ENCODE measurements around the gene PMP22. TPM values are rescaled to one million over a fixed set of nuclear protein-coding genes. Genes with fewer than 3 reads are reported as not detected.

PMP22 gene
- total and polyA plus RNA-seq, 4 donors = 78.1 to 168 (median 138) TPM

DNA sequence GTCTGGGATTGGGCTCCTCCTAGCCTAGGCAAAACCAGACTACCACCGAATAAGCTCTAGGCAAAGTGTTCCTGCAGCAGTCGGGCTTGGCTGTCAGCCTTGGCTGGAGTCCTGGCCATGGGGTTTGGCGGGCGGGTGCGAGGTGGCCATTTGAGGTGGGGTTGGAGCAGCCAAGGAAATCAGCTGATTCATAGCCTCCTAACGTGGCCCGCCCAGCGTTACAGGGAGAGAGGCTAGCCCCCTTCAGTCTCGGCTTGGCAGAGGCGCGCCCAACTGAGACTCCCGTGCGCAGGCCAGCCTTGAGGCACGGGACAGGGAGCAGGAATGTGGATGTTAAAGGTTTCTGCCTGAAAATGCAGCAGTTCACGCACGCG is 1.9 kb downstream of the PMP22 start:
- peak; percentile 7 for ATAC-seq (ENCODE audit: insufficient read depth, low FRiP score)
- peaks cover 0 to 6% (median 3%) of the 10 kb centered on the region in 3 donors for H3K27me3 ChIP-seq (ENCODE audit: control insufficient read depth in 3 of 3, insufficient read depth in 3 of 3, low read length in 2 of 3)
- peak overlapping the region; percentile 77 for H3K4me3 ChIP-seq
- H3K9me3 ChIP-seq (ENCODE audit: control insufficient read depth in 4 of 4, insufficient read depth in 3 of 4, low read length in 3 of 4) = no peaks in the 10 kb centered on the region
- H3K36me3 ChIP-seq (ENCODE audit: control insufficient read depth in 4 of 4, insufficient read depth in 4 of 4, low read length in 4 of 4) = peaks cover 5 to 15% (median 9%) of the 10 kb centered on the region in 4 donors
- peak overlapping the region in 1 of 2 donors; percentile 93 for H3K9ac ChIP-seq (ENCODE audit: insufficient read depth in 1 of 2, low read length in 2 of 2)
- peaks cover 0 to 38% (median 11%) of the 10 kb centered on the region in 5 donors for H3K4me1 ChIP-seq (ENCODE audit: control insufficient read depth in 5 of 5, insufficient read depth in 5 of 5, low read length in 5 of 5)
- WGBS, 2 donors = 4% methylated on average over 17 of the region's 17 CpGs
- peak; percentile 86 to 89 (median 86) for DNase-seq
- no peak for TF ChIP-seq CTCF (IDR thresholded peaks at IDR 0.05; ENCODE audit: control extremely low read depth, extremely low read depth)
- H3K27ac ChIP-seq (ENCODE audit: low read depth in 1 of 2, low read length in 1 of 2) = peak overlapping the region; percentile 87 to 89

- ATAC-seq (ENCODE audit: insufficient read depth, low FRiP score) (peak; percentile 79), DNase-seq (peak; percentile 93 to 97 (median 96))
- Histone ChIP-seq H3K4me1 (ENCODE audit: control insufficient read depth in 5 of 5, insufficient read depth in 5 of 5, low read length in 5 of 5) (peaks cover 0 to 43% (median 11%) of the 10 kb centered on the region in 5 donors), H3K9me3 (ENCODE audit: control insufficient read depth in 4 of 4, insufficient read depth in 3 of 4, low read length in 3 of 4) (no peaks in the 10 kb centered on the region), H3K27me3 (ENCODE audit: control insufficient read depth in 3 of 3, insufficient read depth in 3 of 3, low read length in 2 of 3) (peaks cover 0 to 6% (median 3%) of the 10 kb centered on the region in 3 donors), H3K9ac (ENCODE audit: insufficient read depth in 1 of 2, low read length in 2 of 2) (peak overlapping the region; percentile 66 to 93), H3K4me3 (peak overlapping the region; percentile 77), H3K27ac (ENCODE audit: low read depth in 1 of 2, low read length in 1 of 2) (peak overlapping the region; percentile 87 to 89), H3K36me3 (ENCODE audit: control insufficient read depth in 4 of 4, insufficient read depth in 4 of 4, low read length in 4 of 4) (peaks cover 7 to 17% (median 14%) of the 10 kb centered on the region in 4 donors)
- 2 to 3% methylated on average over 59 to 60 of the region's 60 CpGs for WGBS, 2 donors
- TF ChIP-seq CTCF (IDR thresholded peaks at IDR 0.05; ENCODE audit: control extremely low read depth, extremely low read depth) = no peak
Measured at GRCh38 chr17:15262291-15263205, 2.6 kb downstream of the PMP22 start.

DNA sequence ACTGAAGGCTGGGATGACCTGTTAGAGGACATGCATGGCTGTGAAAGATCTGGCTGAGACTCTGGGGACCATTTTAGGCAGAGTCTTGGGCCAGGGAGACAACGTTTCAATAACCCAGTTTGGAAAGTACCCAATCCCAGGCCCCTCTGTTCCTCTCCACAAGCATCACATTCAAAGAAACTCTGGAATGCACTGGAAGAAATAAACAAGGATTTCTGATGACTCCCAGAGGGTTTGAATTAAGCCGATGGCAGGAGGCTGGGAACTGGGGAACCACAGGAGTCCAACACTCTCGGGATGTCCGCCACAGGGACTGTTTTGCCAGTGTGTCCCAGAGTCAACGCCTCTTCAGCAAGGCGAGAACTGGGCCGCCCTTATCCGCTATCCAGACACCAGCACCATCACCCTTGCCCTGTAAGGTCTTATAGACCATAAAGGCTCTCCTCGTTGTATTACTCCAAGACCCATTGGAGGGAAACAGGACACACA is 3.3 kb downstream of the PMP22 start:
- no peak for TF ChIP-seq CTCF (IDR thresholded peaks at IDR 0.05; ENCODE audit: control extremely low read depth, extremely low read depth)
- peaks cover 5 to 50% (median 10%) of the 10 kb centered on the region in 5 donors for H3K4me1 ChIP-seq (ENCODE audit: control insufficient read depth in 5 of 5, insufficient read depth in 5 of 5, low read length in 5 of 5)
- DNase-seq (peak; percentile 31 to 73 (median 61)), ATAC-seq (ENCODE audit: insufficient read depth, low FRiP score) (no peak)
- peak overlapping the region; percentile 66 to 93 for H3K9ac ChIP-seq (ENCODE audit: insufficient read depth in 1 of 2, low read length in 2 of 2)
- H3K4me3 ChIP-seq = peak overlapping the region; percentile 77
- peaks cover 10 to 21% (median 15%) of the 10 kb centered on the region in 4 donors for H3K36me3 ChIP-seq (ENCODE audit: control insufficient read depth in 4 of 4, insufficient read depth in 4 of 4, low read length in 4 of 4)
- H3K27ac ChIP-seq (ENCODE audit: low read depth in 1 of 2, low read length in 1 of 2) = peak overlapping the region; percentile 87
- H3K27me3 ChIP-seq (ENCODE audit: control insufficient read depth in 3 of 3, insufficient read depth in 3 of 3, low read length in 2 of 3) = peaks cover 0 to 6% (median 3%) of the 10 kb centered on the region in 3 donors
- WGBS, 2 donors = 8 to 9% methylated on average over 9 of the region's 9 CpGs
- H3K9me3 ChIP-seq (ENCODE audit: control insufficient read depth in 4 of 4, insufficient read depth in 3 of 4, low read length in 3 of 4) = no peaks in the 10 kb centered on the region

Data from lung (tissue), 12 donors.